Measurements from ENCODE around the gene MAPT.
A peak's percentile ranks its signal among the peaks of the same experiment; 100 is the strongest.
"Not testable (repeated sequence)": the region's sequence is repeated elsewhere in the genome, so short reads cannot be mapped to it uniquely, and the experiment has no call there.

The MAPT gene

DNA sequence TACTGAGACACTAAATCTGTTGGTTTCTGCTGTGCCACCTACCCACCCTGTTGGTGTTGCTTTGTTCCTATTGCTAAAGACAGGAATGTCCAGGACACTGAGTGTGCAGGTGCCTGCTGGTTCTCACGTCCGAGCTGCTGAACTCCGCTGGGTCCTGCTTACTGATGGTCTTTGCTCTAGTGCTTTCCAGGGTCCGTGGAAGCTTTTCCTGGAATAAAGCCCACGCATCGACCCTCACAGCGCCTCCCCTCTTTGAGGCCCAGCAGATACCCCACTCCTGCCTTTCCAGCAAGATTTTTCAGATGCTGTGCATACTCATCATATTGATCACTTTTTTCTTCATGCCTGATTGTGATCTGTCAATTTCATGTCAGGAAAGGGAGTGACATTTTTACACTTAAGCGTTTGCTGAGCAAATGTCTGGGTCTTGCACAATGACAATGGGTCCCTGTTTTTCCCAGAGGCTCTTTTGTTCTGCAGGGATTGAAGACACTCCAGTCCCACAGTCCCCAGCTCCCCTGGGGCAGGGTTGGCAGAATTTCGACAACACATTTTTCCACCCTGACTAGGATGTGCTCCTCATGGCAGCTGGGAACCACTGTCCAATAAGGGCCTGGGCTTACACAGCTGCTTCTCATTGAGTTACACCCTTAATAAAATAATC lies 119.3 kb downstream of the MAPT start:
- no peak for DNase-seq

DNA sequence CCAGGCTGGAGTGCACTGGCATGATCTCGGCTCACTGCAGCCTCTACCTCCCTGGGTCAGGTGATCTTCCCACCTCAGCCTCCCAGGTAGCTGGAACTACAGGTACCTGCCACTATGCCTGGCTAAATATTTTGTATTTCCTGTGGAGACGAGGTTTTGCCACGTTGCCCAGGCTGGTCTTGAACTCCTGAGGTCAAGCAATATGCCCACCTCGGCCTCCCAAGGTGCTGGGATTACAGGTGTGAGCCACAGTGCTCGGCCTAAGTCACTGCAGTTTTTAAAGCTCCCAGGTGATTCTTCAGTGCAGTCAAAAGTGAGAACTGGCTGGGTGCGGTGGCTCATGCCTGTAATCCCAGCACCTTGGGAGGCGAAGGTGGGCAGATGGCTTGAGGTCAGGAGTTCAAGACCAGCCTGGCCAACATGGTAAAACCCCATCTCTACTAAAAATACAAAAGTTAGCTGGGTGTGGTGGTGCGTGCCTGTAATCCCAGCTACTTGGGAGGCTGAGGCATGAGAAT lies 125.1 kb downstream of the MAPT start:
- not testable (repeated sequence) for DNase-seq

DNA sequence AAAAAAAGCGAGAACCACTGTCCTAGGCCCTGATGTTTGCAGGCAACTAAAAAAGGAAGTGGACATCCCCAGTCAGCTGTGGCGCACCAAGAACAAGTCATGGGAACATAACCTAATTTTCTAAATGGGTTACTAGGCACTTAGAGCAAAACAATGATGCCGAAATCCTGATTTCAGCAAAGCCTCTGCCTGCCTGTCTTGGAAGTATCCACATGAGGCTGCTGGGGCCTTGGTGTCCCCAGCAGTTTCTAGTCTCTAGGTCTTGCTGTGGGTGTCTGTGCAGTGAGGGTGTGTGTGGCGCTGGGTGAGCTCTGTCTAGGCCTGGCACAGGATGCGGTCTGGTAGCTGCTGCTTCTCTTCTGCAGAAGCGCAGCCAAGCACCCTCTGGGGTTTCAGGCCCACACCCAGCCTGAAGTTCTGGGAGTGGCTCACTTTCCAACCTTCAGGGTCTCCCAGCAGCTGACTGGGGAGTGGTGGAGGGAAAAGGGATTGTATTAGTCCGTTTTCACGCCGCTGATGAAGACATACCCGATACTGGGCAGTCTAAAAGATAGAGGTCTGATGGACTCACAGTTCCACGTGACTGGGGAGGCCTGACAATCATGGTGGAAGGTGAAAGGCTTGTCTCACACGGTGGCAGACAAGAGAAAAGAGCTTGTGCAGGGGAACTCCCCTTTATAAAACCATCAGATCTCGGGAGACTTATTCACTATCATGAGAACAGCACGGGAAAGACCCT lies 125.8 kb downstream of the MAPT start:
- DNase-seq: peak in 4 of 5 experiments; percentile 13 to 98 (median 56)

DNA sequence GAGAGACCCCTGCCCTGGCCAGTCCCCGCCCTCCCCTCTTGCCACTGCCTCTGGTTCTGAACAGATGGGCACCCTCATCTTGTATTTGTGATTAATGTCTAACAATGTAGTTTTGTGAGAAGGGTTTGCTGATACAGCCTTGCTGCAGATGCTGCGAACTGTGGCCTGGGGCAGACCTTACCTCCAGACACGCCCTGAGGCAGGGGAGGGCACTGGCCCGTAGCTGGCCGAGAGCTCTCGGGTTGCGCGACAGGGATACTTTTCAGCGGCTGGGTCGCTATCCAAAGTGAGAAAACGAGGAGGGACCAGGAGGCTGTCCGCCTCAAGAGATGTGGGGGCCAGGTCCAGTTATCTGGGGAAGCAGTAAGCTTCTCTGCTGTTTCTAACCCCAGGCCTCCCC lies 126.6 kb downstream of the MAPT start:
- DNase-seq: no peak

DNA sequence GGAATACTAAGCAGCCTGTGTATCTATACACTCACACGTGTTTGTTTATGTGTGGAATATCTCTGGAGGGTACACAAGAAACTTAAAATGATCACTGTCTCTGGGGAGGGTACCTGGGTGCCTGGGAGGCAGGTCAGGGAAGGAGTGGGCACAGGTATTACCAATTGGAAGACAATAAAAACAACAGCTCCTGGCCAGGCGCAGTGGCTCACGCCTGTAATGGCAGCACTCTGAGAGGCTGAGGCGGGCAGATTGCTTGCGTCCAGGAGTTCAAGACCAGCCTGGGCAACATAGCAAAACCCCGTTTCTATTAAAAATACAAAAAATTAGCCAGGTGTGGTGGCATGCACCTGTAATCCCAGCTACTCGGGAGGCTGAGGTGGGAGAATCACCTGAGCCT lies 129.0 kb downstream of the MAPT start:
- DNase-seq: not testable (repeated sequence)

DNA sequence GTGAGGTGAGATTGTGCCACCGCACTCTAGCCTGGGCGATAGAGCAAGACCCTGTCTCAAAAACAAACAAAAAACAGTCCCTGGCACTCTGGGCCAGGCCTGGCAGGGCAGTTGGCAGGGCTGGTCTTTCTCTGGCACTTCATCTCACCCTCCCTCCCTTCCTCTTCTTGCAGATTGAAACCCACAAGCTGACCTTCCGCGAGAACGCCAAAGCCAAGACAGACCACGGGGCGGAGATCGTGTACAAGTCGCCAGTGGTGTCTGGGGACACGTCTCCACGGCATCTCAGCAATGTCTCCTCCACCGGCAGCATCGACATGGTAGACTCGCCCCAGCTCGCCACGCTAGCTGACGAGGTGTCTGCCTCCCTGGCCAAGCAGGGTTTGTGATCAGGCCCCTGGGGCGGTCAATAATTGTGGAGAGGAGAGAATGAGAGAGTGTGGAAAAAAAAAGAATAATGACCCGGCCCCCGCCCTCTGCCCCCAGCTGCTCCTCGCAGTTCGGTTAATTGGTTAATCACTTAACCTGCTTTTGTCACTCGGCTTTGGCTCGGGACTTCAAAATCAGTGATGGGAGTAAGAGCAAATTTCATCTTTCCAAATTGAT lies 129.5 kb downstream of the MAPT start:
- DNase-seq: no peak

DNA sequence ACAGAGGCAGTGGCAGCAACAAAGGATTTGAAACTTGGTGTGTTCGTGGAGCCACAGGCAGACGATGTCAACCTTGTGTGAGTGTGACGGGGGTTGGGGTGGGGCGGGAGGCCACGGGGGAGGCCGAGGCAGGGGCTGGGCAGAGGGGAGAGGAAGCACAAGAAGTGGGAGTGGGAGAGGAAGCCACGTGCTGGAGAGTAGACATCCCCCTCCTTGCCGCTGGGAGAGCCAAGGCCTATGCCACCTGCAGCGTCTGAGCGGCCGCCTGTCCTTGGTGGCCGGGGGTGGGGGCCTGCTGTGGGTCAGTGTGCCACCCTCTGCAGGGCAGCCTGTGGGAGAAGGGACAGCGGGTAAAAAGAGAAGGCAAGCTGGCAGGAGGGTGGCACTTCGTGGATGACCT lies 130.2 kb downstream of the MAPT start:
- DNase-seq: no peak

DNA sequence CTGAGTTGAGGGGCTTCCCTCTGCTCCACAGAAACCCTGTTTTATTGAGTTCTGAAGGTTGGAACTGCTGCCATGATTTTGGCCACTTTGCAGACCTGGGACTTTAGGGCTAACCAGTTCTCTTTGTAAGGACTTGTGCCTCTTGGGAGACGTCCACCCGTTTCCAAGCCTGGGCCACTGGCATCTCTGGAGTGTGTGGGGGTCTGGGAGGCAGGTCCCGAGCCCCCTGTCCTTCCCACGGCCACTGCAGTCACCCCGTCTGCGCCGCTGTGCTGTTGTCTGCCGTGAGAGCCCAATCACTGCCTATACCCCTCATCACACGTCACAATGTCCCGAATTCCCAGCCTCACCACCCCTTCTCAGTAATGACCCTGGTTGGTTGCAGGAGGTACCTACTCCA lies 130.7 kb downstream of the MAPT start:
- no peak for DNase-seq

DNA sequence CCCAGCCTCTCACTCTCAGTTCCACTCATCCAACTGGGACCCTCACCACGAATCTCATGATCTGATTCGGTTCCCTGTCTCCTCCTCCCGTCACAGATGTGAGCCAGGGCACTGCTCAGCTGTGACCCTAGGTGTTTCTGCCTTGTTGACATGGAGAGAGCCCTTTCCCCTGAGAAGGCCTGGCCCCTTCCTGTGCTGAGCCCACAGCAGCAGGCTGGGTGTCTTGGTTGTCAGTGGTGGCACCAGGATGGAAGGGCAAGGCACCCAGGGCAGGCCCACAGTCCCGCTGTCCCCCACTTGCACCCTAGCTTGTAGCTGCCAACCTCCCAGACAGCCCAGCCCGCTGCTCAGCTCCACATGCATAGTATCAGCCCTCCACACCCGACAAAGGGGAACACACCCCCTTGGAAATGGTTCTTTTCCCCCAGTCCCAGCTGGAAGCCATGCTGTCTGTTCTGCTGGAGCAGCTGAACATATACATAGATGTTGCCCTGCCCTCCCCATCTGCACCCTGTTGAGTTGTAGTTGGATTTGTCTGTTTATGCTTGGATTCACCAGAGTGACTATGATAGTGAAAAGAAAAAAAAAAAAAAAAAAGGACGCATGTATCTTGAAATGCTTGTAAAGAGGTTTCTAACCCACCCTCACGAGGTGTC lies 131.3 kb downstream of the MAPT start:
- peak in 1 of 5 experiments; percentile 33 for DNase-seq

DNA sequence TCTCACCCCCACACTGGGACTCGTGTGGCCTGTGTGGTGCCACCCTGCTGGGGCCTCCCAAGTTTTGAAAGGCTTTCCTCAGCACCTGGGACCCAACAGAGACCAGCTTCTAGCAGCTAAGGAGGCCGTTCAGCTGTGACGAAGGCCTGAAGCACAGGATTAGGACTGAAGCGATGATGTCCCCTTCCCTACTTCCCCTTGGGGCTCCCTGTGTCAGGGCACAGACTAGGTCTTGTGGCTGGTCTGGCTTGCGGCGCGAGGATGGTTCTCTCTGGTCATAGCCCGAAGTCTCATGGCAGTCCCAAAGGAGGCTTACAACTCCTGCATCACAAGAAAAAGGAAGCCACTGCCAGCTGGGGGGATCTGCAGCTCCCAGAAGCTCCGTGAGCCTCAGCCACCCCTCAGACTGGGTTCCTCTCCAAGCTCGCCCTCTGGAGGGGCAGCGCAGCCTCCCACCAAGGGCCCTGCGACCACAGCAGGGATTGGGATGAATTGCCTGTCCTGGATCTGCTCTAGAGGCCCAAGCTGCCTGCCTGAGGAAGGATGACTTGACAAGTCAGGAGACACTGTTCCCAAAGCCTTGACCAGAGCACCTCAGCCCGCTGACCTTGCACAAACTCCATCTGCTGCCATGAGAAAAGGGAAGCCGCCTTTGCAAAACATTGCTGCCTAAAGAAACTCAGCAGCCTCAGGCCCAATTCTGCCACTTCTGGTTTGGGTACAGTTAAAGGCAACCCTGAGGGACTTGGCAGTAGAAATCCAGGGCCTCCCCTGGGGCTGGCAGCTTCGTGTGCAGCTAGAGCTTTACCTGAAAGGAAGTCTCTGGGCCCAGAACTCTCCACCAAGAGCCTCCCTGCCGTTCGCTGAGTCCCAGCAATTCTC lies 132.1 kb downstream of the MAPT start:
- DNase-seq: no peak

DNA sequence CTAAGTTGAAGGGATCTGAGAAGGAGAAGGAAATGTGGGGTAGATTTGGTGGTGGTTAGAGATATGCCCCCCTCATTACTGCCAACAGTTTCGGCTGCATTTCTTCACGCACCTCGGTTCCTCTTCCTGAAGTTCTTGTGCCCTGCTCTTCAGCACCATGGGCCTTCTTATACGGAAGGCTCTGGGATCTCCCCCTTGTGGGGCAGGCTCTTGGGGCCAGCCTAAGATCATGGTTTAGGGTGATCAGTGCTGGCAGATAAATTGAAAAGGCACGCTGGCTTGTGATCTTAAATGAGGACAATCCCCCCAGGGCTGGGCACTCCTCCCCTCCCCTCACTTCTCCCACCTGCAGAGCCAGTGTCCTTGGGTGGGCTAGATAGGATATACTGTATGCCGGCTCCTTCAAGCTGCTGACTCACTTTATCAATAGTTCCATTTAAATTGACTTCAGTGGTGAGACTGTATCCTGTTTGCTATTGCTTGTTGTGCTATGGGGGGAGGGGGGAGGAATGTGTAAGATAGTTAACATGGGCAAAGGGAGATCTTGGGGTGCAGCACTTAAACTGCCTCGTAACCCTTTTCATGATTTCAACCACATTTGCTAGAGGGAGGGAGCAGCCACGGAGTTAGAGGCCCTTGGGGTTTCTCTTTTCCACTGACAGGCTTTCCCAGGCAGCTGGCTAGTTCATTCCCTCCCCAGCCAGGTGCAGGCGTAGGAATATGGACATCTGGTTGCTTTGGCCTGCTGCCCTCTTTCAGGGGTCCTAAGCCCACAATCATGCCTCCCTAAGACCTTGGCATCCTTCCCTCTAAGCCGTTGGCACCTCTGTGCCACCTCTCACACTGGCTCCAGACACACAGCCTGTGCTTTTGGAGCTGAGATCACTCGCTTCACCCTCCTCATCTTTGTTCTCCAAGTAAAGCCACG lies 133.0 kb downstream of the MAPT start:
- DNase-seq: peak in 1 of 5 experiments; percentile 84

DNA sequence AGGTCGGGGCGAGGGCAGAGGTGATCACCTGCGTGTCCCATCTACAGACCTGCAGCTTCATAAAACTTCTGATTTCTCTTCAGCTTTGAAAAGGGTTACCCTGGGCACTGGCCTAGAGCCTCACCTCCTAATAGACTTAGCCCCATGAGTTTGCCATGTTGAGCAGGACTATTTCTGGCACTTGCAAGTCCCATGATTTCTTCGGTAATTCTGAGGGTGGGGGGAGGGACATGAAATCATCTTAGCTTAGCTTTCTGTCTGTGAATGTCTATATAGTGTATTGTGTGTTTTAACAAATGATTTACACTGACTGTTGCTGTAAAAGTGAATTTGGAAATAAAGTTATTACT lies 133.6 kb downstream of the MAPT start:
- no peak for DNase-seq

DNA sequence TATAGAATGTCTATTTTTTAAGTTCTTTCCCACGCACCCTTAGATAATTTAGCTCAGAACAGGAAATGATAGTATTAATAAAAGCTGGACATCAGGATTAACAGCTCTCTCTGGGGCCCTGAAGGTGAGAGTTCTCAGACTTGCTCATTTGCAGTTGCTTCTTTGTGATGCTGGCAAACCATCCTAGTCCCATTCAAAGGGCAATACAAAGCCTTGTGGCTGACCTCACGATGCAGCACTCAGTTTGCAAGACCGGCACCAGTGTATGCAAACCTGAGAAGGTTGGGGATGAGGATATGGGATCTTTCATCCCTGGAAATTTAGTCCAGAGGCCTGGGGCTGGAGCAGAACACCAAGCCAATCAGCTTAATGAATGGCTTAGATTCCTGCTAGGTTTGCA lies 134.0 kb downstream of the MAPT start:
- DNase-seq: no peak

DNA sequence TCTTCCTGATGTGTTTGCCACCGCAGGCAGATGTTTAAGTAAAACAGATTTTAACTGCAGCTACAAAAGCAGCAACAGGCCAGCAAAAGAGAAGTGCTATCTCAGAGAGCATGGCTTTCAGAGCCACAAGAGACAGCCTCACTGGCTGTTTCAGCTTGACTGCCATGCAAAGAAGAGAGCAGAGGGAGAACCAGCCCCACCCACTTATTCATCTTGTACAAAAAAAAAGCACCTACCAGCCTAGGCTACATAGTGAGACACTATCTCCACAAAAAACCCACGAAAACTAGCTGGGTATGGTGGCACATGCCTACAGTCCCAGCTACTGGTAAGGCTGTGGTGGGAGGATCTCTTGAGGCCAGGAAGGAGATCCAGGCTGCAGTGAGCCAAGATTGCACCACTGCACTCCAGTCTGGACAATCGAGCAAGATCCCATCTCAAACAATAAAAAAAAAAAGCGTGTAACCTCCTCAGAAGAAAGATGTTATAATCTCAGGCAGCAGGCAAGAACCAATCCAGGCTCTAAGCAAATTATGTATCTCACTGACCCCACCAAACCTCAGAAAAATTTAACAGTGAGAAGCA lies 134.7 kb downstream of the MAPT start:
- peak in 1 of 5 experiments; percentile 82 for DNase-seq

DNA sequence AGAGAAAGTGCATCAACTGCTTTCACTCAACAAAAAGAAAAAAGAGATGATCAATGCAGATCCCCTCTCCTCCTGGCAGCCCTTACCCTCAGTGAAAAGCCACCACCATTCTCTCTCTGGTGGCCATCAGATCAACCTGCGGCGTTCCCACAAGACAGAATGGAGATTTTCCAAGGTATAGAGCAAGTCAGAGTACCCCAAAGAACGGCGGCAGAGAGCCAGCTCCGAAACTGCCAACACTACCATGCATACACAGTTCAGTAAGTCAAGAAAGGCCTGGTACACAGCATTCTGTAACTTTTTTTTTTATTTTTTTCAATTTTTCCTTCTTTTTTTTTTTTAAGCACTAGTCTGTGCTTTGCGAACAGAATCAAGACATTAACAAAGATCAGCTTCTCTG lies 135.3 kb downstream of the MAPT start:
- DNase-seq: no peak

DNA sequence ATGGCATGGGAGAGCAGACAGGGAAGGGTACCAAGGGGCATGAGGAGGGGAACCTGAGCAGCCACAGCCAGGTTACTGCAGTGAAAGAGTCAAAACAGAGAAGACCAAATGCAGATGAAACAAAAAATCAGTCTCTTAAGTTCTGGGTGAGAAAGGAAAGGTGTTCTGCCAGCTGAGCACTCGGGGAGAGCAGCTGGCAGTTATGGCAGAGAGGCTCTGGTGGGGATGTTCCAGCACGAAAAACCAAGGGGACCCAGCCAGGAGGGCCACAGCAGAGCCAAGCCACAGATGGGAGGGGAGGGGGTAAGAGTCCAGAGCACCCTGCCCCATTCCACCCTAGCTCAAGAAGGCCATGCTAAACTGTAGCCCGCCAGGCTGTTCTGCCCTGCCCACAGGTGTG lies 136.4 kb downstream of the MAPT start:
- no peak for DNase-seq

DNA sequence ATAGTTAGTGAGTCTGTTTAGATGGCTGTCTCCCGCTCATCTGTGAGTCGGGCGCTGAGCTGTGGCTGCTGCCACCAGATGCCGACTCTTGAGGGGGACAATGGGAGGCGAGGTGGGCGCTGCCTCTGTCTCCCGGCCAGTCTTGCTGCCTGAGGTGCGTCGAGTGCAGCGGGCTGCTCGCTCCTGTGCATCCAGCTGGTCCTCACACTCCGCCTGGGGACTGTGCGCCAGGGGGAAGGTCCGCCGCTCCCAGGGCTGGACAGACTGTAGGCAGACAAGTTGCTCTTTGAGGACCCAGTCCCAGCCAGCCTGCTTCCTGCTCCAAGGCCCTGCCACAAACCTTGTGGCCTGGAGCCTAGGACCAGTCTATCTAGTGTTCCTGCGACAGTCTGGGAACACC lies 137.1 kb downstream of the MAPT start:
- DNase-seq: no peak

DNA sequence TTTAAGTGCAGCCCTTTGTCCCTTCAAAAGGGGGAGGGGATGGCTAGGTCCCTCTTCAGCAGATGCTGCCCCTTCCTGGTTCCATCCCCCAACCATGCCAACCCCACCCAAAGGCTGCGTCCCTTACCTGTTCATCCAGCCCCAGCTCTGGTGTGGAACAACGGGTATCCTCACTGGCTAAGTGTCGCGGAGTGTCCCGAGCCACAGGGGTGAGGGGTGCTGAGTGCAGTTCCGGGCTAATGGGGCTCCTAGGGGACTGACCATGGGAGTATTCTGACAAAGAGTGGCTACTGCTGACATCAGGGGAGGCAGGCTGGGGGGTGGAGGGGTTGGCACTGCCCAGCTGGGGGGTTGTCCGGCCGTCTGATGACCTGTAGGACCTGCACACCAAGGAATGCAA lies 137.6 kb downstream of the MAPT start:
- no peak for DNase-seq

DNA sequence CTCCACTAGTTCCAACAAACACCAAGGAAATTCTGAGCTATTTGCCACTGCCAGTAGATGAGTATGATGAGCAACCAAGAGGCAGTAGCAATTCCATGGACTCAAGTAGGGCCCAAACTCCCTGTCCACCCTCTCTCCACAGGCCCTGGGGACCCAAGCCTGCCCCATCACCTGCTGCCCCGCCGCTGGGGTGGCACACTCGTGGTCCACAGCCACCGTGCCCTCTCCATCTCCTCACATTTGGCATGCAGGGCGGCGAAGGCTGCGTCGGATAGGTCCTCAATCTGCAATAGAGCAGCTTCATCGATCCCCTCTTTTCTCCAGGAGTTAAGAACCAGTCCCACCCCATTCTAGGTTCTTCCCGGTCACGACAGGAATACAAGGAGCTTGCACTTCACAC lies 138.6 kb downstream of the MAPT start:
- no peak for DNase-seq

DNA sequence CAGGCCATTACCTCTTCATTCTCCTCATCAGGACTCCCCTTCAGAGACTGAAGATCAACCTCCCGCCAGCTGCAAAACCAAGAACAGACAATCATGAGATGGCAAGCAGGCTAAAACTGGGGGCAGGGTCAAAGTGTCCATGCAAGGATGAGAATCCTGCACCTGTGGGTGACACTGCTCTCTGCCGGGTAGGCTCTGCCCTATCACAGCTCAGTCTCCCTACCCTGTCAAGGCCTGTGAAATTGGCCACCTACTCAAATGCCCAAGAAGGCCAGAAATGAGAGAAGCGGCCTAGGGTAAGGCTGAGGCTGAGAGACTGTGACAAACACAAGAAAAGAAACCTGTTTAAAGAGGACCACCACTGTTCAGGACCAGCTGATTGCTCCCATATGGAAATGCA lies 139.0 kb downstream of the MAPT start:
- no peak for DNase-seq
